HCT116 (cell line): ENCODE measurements around the gene ANKRD30B. TPM values are rescaled to one million over a fixed set of nuclear protein-coding genes. Genes with fewer than 3 reads are reported as not detected.
"Not testable (repeated sequence)": the region's sequence is repeated elsewhere in the genome, so short reads cannot be mapped to it uniquely, and the experiment has no call there.

Experiments
- ATAC-seq: fragments of 200-7000 bp; cut with Tn5 transposase; 2 replicates; pipeline ENCODE4 v1.9.1; 2020; ENCODE audit warnings: mild to moderate bottlenecking, moderate library complexity
- BruUV-seq: library from RNA; stranded (reverse); fragments of 400-500 nt; replicated peaks from 2 replicates; lab custom pipeline; 2021; lab: Mats Ljungman, UMichigan
- CTCF ChIA-PET: fragments of 300-600 bp; sonication (Branson Sonifier 250); formaldehyde crosslinking; loops from one replicate; lab custom pipeline; 2021; ENCODE audit warnings: antibody characterized with exemption; lab: Charles Lee
- POLR2A ChIA-PET: fragments of 300-600, 350-600 bp; sonication (Branson Sonifier 250); formaldehyde crosslinking; loops from one replicate; lab custom pipeline; 2021; ENCODE audit warnings: antibody characterized with exemption; lab: Charles Lee
- RAD21 ChIA-PET, 2 experiments: fragments of 300-600 bp; sonication (Branson Sonifier 250); formaldehyde crosslinking; loops; one replicate each; lab custom pipeline; 2023; ENCODE audit warnings: low total read pairs in 2 of 2; ENCODE audit not compliant: uncharacterized antibody in 2 of 2, unreplicated experiment in 2 of 2, low non-redundant PET in 1 of 2; lab: Charles Lee
- DNase-seq: peaks from one replicate; pipeline ENCODE4 v3.0.0-alpha.2; 2010; ENCODE audit warnings: low read depth, low spot score
- H2AFZ ChIP-seq: fragments of 200-600 bp; shearing (Covaris generic), sonication (generic); 2 replicates; pipeline ENCODE4 v1.6.1; 2017; ENCODE audit warnings: low read depth, mixed run types, mixed read lengths, antibody characterized with exemption, low read length; ENCODE audit not compliant: poor library complexity, severe bottlenecking
- H3K27ac ChIP-seq: 2 replicates; pipeline ENCODE4 v1.5.1; 2012; ENCODE audit warnings: low read depth, low read length
- H3K27me3 ChIP-seq: fragments of 200-600 bp; sonication (generic); 2 replicates; pipeline ENCODE4 v1.6.1; 2016; ENCODE audit warnings: mixed run types, low read length, mixed read lengths; ENCODE audit not compliant: insufficient read depth
- H3K36me3 ChIP-seq, 2 experiments: fragments of 200-500 bp in 1 of 2; fragments of 200-600 bp in 1 of 2; sonication (Bioruptor generic) in 1 of 2; sonication (generic) in 1 of 2; 2 replicates each; pipeline versions ENCODE4 v1.5.1 to v1.6.1; 2014 to 2016; ENCODE audit warnings: low read length in 2 of 2, inconsistent platforms in 1 of 2, mixed read lengths in 1 of 2, mixed run types in 1 of 2; ENCODE audit not compliant: insufficient read depth in 2 of 2, control insufficient read depth in 1 of 2
- H3K4me1 ChIP-seq, 2 experiments: fragments of 200-600 bp in 1 of 2; sonication (generic) in 1 of 2; 2 replicates each; pipeline versions ENCODE4 v1.5.1 to v1.6.1; 2012 to 2017; ENCODE audit warnings: low read length in 2 of 2, inconsistent platforms in 1 of 2, mild to moderate bottlenecking in 1 of 2, mixed read lengths in 1 of 2, mixed run types in 1 of 2, moderate library complexity in 1 of 2; ENCODE audit not compliant: insufficient read depth in 2 of 2, control insufficient read depth in 1 of 2
- H3K4me2 ChIP-seq: fragments of 200-600 bp; sonication (generic); 2 replicates; pipeline ENCODE4 v1.6.1; 2017; ENCODE audit warnings: mixed run types, low read length, mixed read lengths
- H3K4me3 ChIP-seq, 2 experiments: fragments of 200-600 bp in 1 of 2; sonication (generic) in 1 of 2; replicated peaks in 1 of 2; 2 replicates each; pipeline ENCODE4 v1.5.1; 2011 to 2016; ENCODE audit warnings: low read length in 2 of 2, control low read depth in 1 of 2, low read depth in 1 of 2, mild to moderate bottlenecking in 1 of 2, mixed read lengths in 1 of 2, mixed run types in 1 of 2
- H3K79me2 ChIP-seq: fragments of 200-600 bp; sonication (generic); 2 replicates; pipeline ENCODE4 v1.6.1; 2017; ENCODE audit warnings: mild to moderate bottlenecking, mixed run types, low read length, moderate library complexity, mixed read lengths; ENCODE audit not compliant: insufficient read depth
- H3K9ac ChIP-seq: fragments of 200-600 bp; sonication (generic); 2 replicates; pipeline ENCODE4 v1.6.1; 2016; ENCODE audit warnings: low read length, mixed read lengths
- H3K9me2 ChIP-seq: fragments of 200-600 bp; sonication (generic), shearing (Covaris generic); 2 replicates; pipeline ENCODE4 v1.6.1; 2017; ENCODE audit warnings: mixed run types, mild to moderate bottlenecking, moderate library complexity; ENCODE audit not compliant: insufficient read depth
- H3K9me3 ChIP-seq, 2 experiments: fragments of 200-500 bp in 1 of 2; fragments of 200-600 bp in 1 of 2; sonication (Bioruptor generic) in 1 of 2; sonication (generic) in 1 of 2; 2 replicates each; pipeline ENCODE4 v1.6.1; 2014 to 2017; ENCODE audit warnings: low read length in 2 of 2, mixed read lengths in 2 of 2, inconsistent platforms in 1 of 2, low read depth in 1 of 2, mild to moderate bottlenecking in 1 of 2, mixed run types in 1 of 2, moderate library complexity in 1 of 2; ENCODE audit not compliant: control insufficient read depth in 1 of 2, insufficient read depth in 1 of 2
- H4K20me1 ChIP-seq: fragments of 200-600 bp; sonication (generic), shearing (Covaris generic); 2 replicates; pipeline ENCODE4 v1.6.1; 2017; ENCODE audit warnings: mixed run types, mild to moderate bottlenecking, moderate library complexity; ENCODE audit not compliant: insufficient read depth
- FOSL1 ChIP-seq: IDR thresholded peaks from 2 replicates; pipeline ENCODE4 v1.6.1; 2012; ENCODE audit warnings: low read depth
- POLR2AphosphoS5 ChIP-seq: IDR thresholded peaks from 2 replicates; pipeline ENCODE4 v1.6.1; 2011; ENCODE audit warnings: mild to moderate bottlenecking, low read depth, low read length, moderate library complexity
- SP1 ChIP-seq: IDR thresholded peaks from 2 replicates; pipeline ENCODE4 v1.6.1; 2012; ENCODE audit warnings: low read depth
- TCF7L2 ChIP-seq: IDR thresholded peaks from 2 replicates; pipeline ENCODE4 v1.7.0; 2011; ENCODE audit warnings: borderline replicate concordance, inconsistent platforms; ENCODE audit not compliant: insufficient read depth, insufficient read length; ENCODE audit errors: extremely low read depth
- YY1 ChIP-seq: IDR thresholded peaks from 2 replicates; pipeline ENCODE4 v1.6.1; 2011; ENCODE audit warnings: low read length, low read depth, moderate library complexity, mild to moderate bottlenecking; ENCODE audit not compliant: insufficient replicate concordance; ENCODE audit errors: extremely low read depth
- ZFX ChIP-seq: fragments of 450-650 bp; IDR thresholded peaks from 2 replicates; pipeline ENCODE4 v1.6.1; 2017
- intact Hi-C: fragments of 100-400 bp; cut with micrococcal nuclease; formaldehyde crosslinking; loops from 2 replicates; pipeline ENCODE4 v1.10.0; 2022
- total RNA-seq: library from RNA; stranded (reverse); gene quantifications from one replicate; pipeline ENCODE4 v1.2.1, GENCODE V29; 2021; ENCODE audit not compliant: unreplicated experiment
- TF ChIP-seq, protein P1 (sequence below), 3 experiments: fragments of 200-600 bp in 1 of 3; sonication (generic) in 1 of 3; IDR thresholded peaks in 2 of 3; conservative IDR thresholded peaks in 1 of 3; 2 replicates each; pipeline ENCODE4 v1.5.1; 2012 to 2017; ENCODE audit warnings: low read depth in 2 of 3, low read length in 2 of 3, antibody characterized with exemption in 1 of 3, borderline replicate concordance in 1 of 3, control low read depth in 1 of 3, mild to moderate bottlenecking in 1 of 3, mixed read lengths in 1 of 3, mixed run types in 1 of 3, moderate library complexity in 1 of 3; ENCODE audit not compliant: insufficient read depth in 1 of 3

Gene ANKRD30B
- total RNA-seq, 1 experiment from 2014 or later: not detected

DNA sequence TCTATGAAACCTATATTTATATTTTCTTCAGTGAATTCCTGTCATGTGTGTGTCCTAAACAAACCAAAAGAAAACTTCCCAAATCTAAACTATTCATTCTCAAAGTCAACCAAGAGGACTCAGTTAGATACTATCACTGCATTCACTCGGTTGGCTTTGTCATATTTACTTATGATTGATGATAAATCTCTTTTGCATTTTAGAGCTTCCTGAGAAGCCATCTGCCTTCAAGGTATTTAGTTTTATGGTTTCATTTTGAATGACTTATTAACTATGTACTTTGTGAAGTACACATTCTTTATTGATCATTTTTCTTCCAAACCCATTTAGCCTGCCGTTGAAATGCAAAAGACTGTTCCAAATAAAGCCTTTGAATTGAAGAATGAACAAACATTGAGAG is 36.2 kb downstream of the ANKRD30B start:
- Histone ChIP-seq H3K79me2 (no peaks in the 10 kb centered on the region), H2AFZ (no peak overlapping the region), H3K4me2 (no peak overlapping the region), H3K4me3 (no peak overlapping the region), H3K27me3 (no peaks in the 10 kb centered on the region), H3K9me2 (no peaks in the 10 kb centered on the region), H4K20me1 (no peaks in the 10 kb centered on the region), H3K9me3 (no peaks in the 10 kb centered on the region; a peak in 2 of 4 replicates), H3K36me3 (no peaks in the 10 kb centered on the region), H3K27ac (no peak overlapping the region), H3K9ac (no peak overlapping the region), H3K4me1 (no peaks in the 10 kb centered on the region)
- TF ChIP-seq ZFX: no peak
- TF ChIP-seq POLR2AphosphoS5: no peak
- no peak for TF ChIP-seq FOSL1
- TF ChIP-seq SP1: no peak
- TF ChIP-seq, protein P1, sequence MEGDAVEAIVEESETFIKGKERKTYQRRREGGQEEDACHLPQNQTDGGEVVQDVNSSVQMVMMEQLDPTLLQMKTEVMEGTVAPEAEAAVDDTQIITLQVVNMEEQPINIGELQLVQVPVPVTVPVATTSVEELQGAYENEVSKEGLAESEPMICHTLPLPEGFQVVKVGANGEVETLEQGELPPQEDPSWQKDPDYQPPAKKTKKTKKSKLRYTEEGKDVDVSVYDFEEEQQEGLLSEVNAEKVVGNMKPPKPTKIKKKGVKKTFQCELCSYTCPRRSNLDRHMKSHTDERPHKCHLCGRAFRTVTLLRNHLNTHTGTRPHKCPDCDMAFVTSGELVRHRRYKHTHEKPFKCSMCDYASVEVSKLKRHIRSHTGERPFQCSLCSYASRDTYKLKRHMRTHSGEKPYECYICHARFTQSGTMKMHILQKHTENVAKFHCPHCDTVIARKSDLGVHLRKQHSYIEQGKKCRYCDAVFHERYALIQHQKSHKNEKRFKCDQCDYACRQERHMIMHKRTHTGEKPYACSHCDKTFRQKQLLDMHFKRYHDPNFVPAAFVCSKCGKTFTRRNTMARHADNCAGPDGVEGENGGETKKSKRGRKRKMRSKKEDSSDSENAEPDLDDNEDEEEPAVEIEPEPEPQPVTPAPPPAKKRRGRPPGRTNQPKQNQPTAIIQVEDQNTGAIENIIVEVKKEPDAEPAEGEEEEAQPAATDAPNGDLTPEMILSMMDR (IDR thresholded peaks at IDR 0.05 in 2 of 3, conservative IDR thresholded peaks at IDR 0.05 in 1 of 3; ENCODE audit: borderline replicate concordance in 1 of 3, insufficient read depth in 1 of 3, low read depth in 2 of 3, low read length in 2 of 3): no peak
- no peak for TF ChIP-seq YY1
- TF ChIP-seq TCF7L2: no peak
- no peak for ATAC-seq
- intact Hi-C loops: no loop called here
- ChIA-PET RAD21 (no interaction called here), POLR2A (no interaction called here), CTCF (no interaction called here)
- no TSS peak for BruUV-seq
- no peak for DNase-seq

DNA sequence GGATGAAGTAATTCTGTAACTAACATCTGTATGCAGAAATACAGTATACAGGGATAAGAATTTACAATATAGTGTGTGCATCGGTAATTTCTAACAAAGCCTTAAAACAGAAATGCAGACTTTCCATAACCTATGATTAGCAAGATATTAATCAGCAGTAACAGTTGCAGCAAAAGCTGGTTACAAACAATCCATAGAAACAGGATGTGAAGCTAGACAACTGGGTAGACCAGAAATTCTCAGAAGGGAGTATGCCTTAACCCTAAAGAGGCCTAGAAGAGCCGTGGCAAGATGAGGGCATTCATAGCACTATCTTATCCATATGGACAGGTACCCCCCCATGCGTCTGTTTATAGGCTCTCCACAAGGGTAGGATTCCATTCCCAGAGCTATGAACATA is 48.9 kb downstream of the ANKRD30B start:
- H3K9me3 ChIP-seq, H3K27me3 ChIP-seq, POLR2A ChIA-PET, H3K4me1 ChIP-seq, H3K36me3 ChIP-seq, H4K20me1 ChIP-seq, DNase-seq, ATAC-seq, BruUV-seq, H3K9me2 ChIP-seq, CTCF ChIA-PET, H3K79me2 ChIP-seq, H2AFZ ChIP-seq, intact Hi-C loops, H3K4me2 ChIP-seq, RAD21 ChIA-PET, H3K4me3 ChIP-seq, H3K27ac ChIP-seq, H3K9ac ChIP-seq: not testable (repeated sequence)

DNA sequence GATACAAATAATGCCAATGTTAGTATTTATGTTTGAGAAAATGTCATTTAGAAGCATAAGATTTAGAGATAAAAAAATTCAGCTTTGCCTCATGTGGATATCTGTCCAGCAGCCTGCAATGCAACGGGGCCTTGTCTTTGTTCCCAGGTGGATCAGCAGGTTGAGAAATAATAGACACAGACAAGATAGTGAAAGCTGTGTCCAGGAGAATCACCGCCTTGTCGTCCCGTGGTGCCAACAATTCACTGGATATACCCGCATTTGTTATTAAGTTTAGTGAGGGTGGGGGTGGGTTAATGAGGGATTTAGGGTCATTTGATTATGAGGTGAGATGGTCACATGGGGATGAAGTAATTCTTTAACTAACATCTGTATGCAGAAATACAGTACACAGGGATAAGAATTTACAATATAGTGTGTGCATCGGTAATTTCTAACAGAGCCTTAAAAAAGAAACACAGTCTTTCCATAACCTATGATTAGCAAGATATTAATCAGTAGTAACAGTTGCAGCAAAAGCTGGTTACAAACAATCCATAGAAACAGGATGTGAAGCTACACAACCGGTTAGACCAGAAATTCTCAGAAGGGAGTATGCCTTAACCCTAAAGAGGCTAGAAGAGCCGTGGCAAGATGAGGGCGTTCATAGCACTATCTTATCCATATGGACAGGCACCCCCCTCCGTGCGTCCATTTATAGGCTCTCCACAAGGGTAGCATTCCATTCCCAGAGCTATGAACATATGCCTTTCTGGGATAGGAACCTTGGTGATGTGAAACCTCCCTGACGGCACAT is 50.2 kb downstream of the ANKRD30B start:
- BruUV-seq, POLR2A ChIA-PET, RAD21 ChIA-PET: not testable (repeated sequence)

More for the DNA sequence above, 50.2 kb downstream of the ANKRD30B start:
- H3K79me2 ChIP-seq, H3K4me3 ChIP-seq, CTCF ChIA-PET, H4K20me1 ChIP-seq, H3K36me3 ChIP-seq, DNase-seq, H3K9me2 ChIP-seq, H3K9ac ChIP-seq, intact Hi-C loops, H3K27me3 ChIP-seq, H3K9me3 ChIP-seq, H3K27ac ChIP-seq, H2AFZ ChIP-seq, H3K4me1 ChIP-seq, ATAC-seq, H3K4me2 ChIP-seq: not testable (repeated sequence)
